Measurements from ENCODE around the gene ARHGEF1. TPM values are rescaled to one million over a fixed set of nuclear protein-coding genes. Genes with fewer than 3 reads are reported as not detected.

The ARHGEF1 gene
- total RNA-seq, 2 experiments from 2014 or later = 663 to 761 TPM

Small RNA genes lying within 50 kb of the gene (microRNA-seq; reads per million reads assigned to microRNA genes)
- not detected for gene MIR6797 (ENCODE audit: borderline microRNAs expressed, borderline replicate concordance)

Other genes with a start within 250 kb of the ARHGEF1 start
- gene CEACAM7, start 194.9 kb upstream of the ARHGEF1 start, total RNA-seq = not detected
- not detected for gene CEACAM5, start 174.6 kb upstream of the ARHGEF1 start, total RNA-seq
- gene CEACAM6, start 127.7 kb upstream of the ARHGEF1 start, total RNA-seq = not detected
- not detected for gene CEACAM3, start 86.6 kb upstream of the ARHGEF1 start, total RNA-seq
- gene LYPD4, start 38.5 kb upstream of the ARHGEF1 start, total RNA-seq = not detected
- not detected for gene DMRTC2, start 38.1 kb upstream of the ARHGEF1 start, total RNA-seq
- gene RPS19, start 22.9 kb upstream of the ARHGEF1 start, total RNA-seq = 1,000 to 10,000 TPM; 2,679 to 3,011 TPM
- gene CD79A, start 5.9 kb upstream of the ARHGEF1 start, total RNA-seq = 1 to 10 TPM; 2.9 to 4.7 TPM
- 1 to 10 TPM; 1.5 to 1.6 TPM for gene ERFL, start 45.3 kb downstream of the ARHGEF1 start, total RNA-seq
- 10 to 100 TPM; 67.4 to 74.0 TPM for gene RABAC1, start 76.1 kb downstream of the ARHGEF1 start, total RNA-seq
- 1 to 10 TPM; 1.9 to 2.0 TPM for gene ATP1A3, start 111.0 kb downstream of the ARHGEF1 start, total RNA-seq
- under 1 TPM; 0.65 to 0.79 TPM for gene GRIK5, start 187.0 kb downstream of the ARHGEF1 start, total RNA-seq
- gene ZNF574, start 193.0 kb downstream of the ARHGEF1 start, total RNA-seq = 10 to 100 TPM; 14.1 to 15.8 TPM
- gene POU2F2, start 249.3 kb downstream of the ARHGEF1 start, total RNA-seq = 10 to 100 TPM; 19.6 to 22.9 TPM

Measured in activated CD4-positive, alpha-beta T cell treated with anti-CD3 and anti-CD28 coated beads, Interleukin-2, amount 10 ng/mL, durations not matched to agents 7 days and 5 days (primary cell).